KG1 (cell line): ENCODE results near the gene PLEKHN1.

Experiments
- DNase-seq: peaks from one replicate; lab custom pipeline; 2025; lab: John Stamatoyannopoulos, UW

The PLEKHN1 gene

GRCh38 chr1:930633-931138 lies 35.6 kb upstream of the PLEKHN1 start:
- no peak for DNase-seq

- no peak for DNase-seq
These were observed 34.7 kb upstream of the PLEKHN1 start for GRCh38 chr1:931380-932172.

GRCh38 chr1:932173-932510 lies 34.1 kb upstream of the PLEKHN1 start:
- DNase-seq = no peak

GRCh38 chr1:932776-933602 lies 33.3 kb upstream of the PLEKHN1 start:
- DNase-seq = no peak

GRCh38 chr1:933603-933940 lies 32.7 kb upstream of the PLEKHN1 start:
- DNase-seq = no peak

GRCh38 chr1:934991-935750 lies 31.1 kb upstream of the PLEKHN1 start:
- no peak for DNase-seq

GRCh38 chr1:935751-936231 lies 30.5 kb upstream of the PLEKHN1 start:
- DNase-seq = no peak

GRCh38 chr1:936348-937264 lies 29.7 kb upstream of the PLEKHN1 start:
- no peak for DNase-seq

GRCh38 chr1:937521-937920 lies 28.8 kb upstream of the PLEKHN1 start:
- DNase-seq = no peak

- DNase-seq = no peak
These were observed 28.1 kb upstream of the PLEKHN1 start for GRCh38 chr1:938088-938683.

- no peak for DNase-seq
These were observed 27.4 kb upstream of the PLEKHN1 start for GRCh38 chr1:938711-939489.

GRCh38 chr1:939511-940106 lies 26.7 kb upstream of the PLEKHN1 start:
- DNase-seq = no peak

GRCh38 chr1:940107-941014 lies 25.9 kb upstream of the PLEKHN1 start:
- no peak for DNase-seq

- DNase-seq = no peak
These were observed 25.2 kb upstream of the PLEKHN1 start for GRCh38 chr1:941015-941587.

GRCh38 chr1:941588-942383 lies 24.5 kb upstream of the PLEKHN1 start:
- no peak for DNase-seq

GRCh38 chr1:942411-942821 lies 23.9 kb upstream of the PLEKHN1 start:
- DNase-seq = no peak

GRCh38 chr1:942864-943533 lies 23.3 kb upstream of the PLEKHN1 start:
- DNase-seq = no peak
